Aorta (tissue), 5 donors: ENCODE measurements around the gene LZTFL1. TPM values are rescaled to one million over a fixed set of nuclear protein-coding genes. Genes with fewer than 3 reads are reported as not detected.

Experiments
- ATAC-seq: fragments of 200-7000 bp; cut with Tn5 transposase; one replicate; pipeline ENCODE4 v1.9.1; 2022; ENCODE audit warnings: moderate library complexity; ENCODE audit not compliant: low FRiP score
- DNase-seq, 2 donors: peaks; one replicate each; pipeline ENCODE4 v3.0.0-alpha.2; 2020
- H3K27ac ChIP-seq, 2 donors: one replicate each; pipeline ENCODE4 v1.5.1; 2013; ENCODE audit warnings: low read length in 2 of 2, mild to moderate bottlenecking in 2 of 2, moderate library complexity in 2 of 2, control low read depth in 1 of 2, inconsistent platforms in 1 of 2, low read depth in 1 of 2
- H3K27me3 ChIP-seq, 2 donors: one replicate each; pipeline ENCODE4 v1.6.1; 2013; ENCODE audit warnings: control low read depth in 1 of 2, low read length in 1 of 2, mild to moderate bottlenecking in 1 of 2, moderate library complexity in 1 of 2; ENCODE audit not compliant: insufficient read depth in 2 of 2, control insufficient read depth in 1 of 2
- H3K36me3 ChIP-seq, 2 donors: one replicate each; pipeline ENCODE4 v1.6.1; 2013; ENCODE audit warnings: control low read depth in 1 of 2, low read length in 1 of 2, mild to moderate bottlenecking in 1 of 2; ENCODE audit not compliant: insufficient read depth in 2 of 2, control insufficient read depth in 1 of 2
- H3K4me1 ChIP-seq, 2 donors: one replicate each; pipeline ENCODE4 v1.6.1; 2013; ENCODE audit warnings: low read length in 2 of 2, control low read depth in 1 of 2, mild to moderate bottlenecking in 1 of 2, moderate library complexity in 1 of 2; ENCODE audit not compliant: insufficient read depth in 2 of 2, control insufficient read depth in 1 of 2
- H3K4me3 ChIP-seq, 2 donors: one replicate each; pipeline ENCODE4 v1.5.1; 2013; ENCODE audit warnings: low read length in 2 of 2, control low read depth in 1 of 2, mild to moderate bottlenecking in 1 of 2
- H3K9me3 ChIP-seq: one replicate; pipeline ENCODE4 v1.6.1; 2013; ENCODE audit warnings: mild to moderate bottlenecking, low read length; ENCODE audit not compliant: control insufficient read depth
- WGBS, 2 donors: extraction: QIAGEN DNeasy Blood & Tissue Kit; methylation state at CpG; one replicate each; pipeline ENCODE4 v1.1.7; 2013; 5-methylcytosine and 5-hydroxymethylcytosine counted together
- intact Hi-C, 2 donors: fragments of 100-400 bp; cut with DNase I; formaldehyde crosslinking; loops; one replicate each; pipeline versions ENCODE4 v1.14.2 to v1.15.0; 2022
- polyA plus RNA-seq, 2 donors: library from polyadenylated mRNA; stranded (reverse); fragments of 200-250 nt; gene quantifications; one replicate each; pipeline ENCODE4 v1.2.3, GENCODE V29; 2013
- total RNA-seq, 2 donors: library from RNA; stranded (reverse); fragmentation: NEBNext Ultra II Directional; extraction: Animal tissue kit (Norgen Biotek cat#: 25700); gene quantifications; one replicate each; pipeline ENCODE4 v1.2.1, GENCODE V29; 2021
- donor health status: healthy with polysubstance abuse.
- donor health status: Bipolar disorder and iron deficiency.
- donor health status: DM: no; HTN: no; CAD: no.
- donor health status: DM: no; HTN: no; CAD: no.
- donor health status: DM: yes; HTN: yes; CAD: no.

Gene LZTFL1
- total and polyA plus RNA-seq, 4 donors: 9.8 to 16.3 (median 11.1) TPM

GRCh38 chr3:45795882-45796765 is 45.8 kb downstream of the LZTFL1 start, which contains the start of gene SLC6A20:
Gene SLC6A20 (minus strand): TSS chr3:45796536. CDS start chr3:45796419, 117 bp downstream.
- Histone ChIP-seq H3K4me1 (no peaks in the 10 kb centered on the region), H3K36me3 (no peaks in the 10 kb centered on the region), H3K27me3 (no peaks in the 10 kb centered on the region), H3K9me3 (no peaks in the 10 kb centered on the region), H3K4me3 (peak within 1 kb of the TSS in 1 of 2 donors; percentile 18), H3K27ac (no peak within 1 kb of the TSS)
- ATAC-seq (no peak), DNase-seq (no peak)
- intact Hi-C loops: no loop called here
- 2 to 3% methylated on average over 74 to 91 of the region's 91 CpGs for WGBS, 2 donors

GRCh38 chr3:45795509-45795881 is 46.4 kb downstream of the LZTFL1 start:
- Histone ChIP-seq H3K4me3 (no peak overlapping the region), H3K36me3 (no peaks in the 10 kb centered on the region), H3K27ac (no peak overlapping the region), H3K9me3 (no peaks in the 10 kb centered on the region), H3K4me1 (no peaks in the 10 kb centered on the region), H3K27me3 (no peaks in the 10 kb centered on the region)
- no peak for DNase-seq
- intact Hi-C loops: no loop called here
- 25 to 27% methylated on average over 14 of the region's 14 CpGs for WGBS, 2 donors
- no peak for ATAC-seq

- H3K4me3 ChIP-seq: no peak overlapping the region
- no peak for ATAC-seq
Observed at GRCh38 chr3:45794660-45795059, 47.3 kb downstream of the LZTFL1 start.

DNA sequence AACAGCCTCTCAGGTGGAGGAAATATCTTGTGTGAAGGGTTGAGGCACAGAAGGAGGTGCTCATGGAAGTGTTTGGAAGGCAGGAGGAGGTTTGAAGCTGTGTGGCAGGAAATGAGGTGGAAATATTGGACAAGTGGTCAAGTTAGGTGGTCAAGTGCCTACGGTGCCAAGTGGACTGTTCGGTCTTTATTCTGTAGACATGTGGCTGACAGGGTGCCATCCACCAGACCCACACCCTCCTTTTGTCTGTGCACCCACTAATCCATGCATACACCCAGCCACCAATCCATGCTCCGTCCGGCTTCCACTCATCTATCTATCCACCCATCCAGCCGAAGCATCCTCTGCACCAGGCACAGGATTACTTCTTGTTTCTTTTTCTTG is 47.8 kb downstream of the LZTFL1 start:
- WGBS, 2 donors: 95 to 96% methylated on average over 5 of the region's 5 CpGs
- Histone ChIP-seq H3K36me3 (no peaks in the 10 kb centered on the region), H3K27me3 (no peaks in the 10 kb centered on the region), H3K9me3 (no peaks in the 10 kb centered on the region), H3K4me3 (no peak overlapping the region), H3K4me1 (no peaks in the 10 kb centered on the region), H3K27ac (no peak overlapping the region)
- ATAC-seq (no peak), DNase-seq (no peak)
- intact Hi-C loops: no loop called here

More at GRCh38 chr3:45794660-45795059, 47.3 kb downstream of the LZTFL1 start:
- intact Hi-C loops: no loop called here
- Histone ChIP-seq H3K27ac (no peak overlapping the region), H3K27me3 (no peaks in the 10 kb centered on the region), H3K9me3 (no peaks in the 10 kb centered on the region), H3K36me3 (no peaks in the 10 kb centered on the region), H3K4me1 (no peaks in the 10 kb centered on the region)
- 94 to 100% methylated on average over 1 of the region's 1 CpG for WGBS, 2 donors
- no peak for DNase-seq

- WGBS, 2 donors: 59% methylated on average over 9 of the region's 9 CpGs
- Histone ChIP-seq H3K36me3 (no peaks in the 10 kb centered on the region), H3K4me3 (no peak overlapping the region), H3K27me3 (no peaks in the 10 kb centered on the region), H3K4me1 (no peaks in the 10 kb centered on the region), H3K27ac (no peak overlapping the region), H3K9me3 (no peaks in the 10 kb centered on the region)
- DNase-seq (peak in 1 of 2 donors; percentile 52), ATAC-seq (no peak)
- intact Hi-C loops: no loop called here
Observed at GRCh38 chr3:45793482-45794176, 48.3 kb downstream of the LZTFL1 start.

GRCh38 chr3:45792516-45793172 is 49.3 kb downstream of the LZTFL1 start:
- H3K27me3 ChIP-seq: no peaks in the 10 kb centered on the region
- no peak overlapping the region for H3K27ac ChIP-seq
- peaks cover under 1% of the 10 kb centered on the region for H3K9me3 ChIP-seq
- no peak overlapping the region for H3K4me3 ChIP-seq
- no peaks in the 10 kb centered on the region for H3K36me3 ChIP-seq
- H3K4me1 ChIP-seq: no peaks in the 10 kb centered on the region
- intact Hi-C loops: no loop called here
- ATAC-seq (no peak), DNase-seq (no peak)
- WGBS, 2 donors: 85 to 88% methylated on average over 7 of the region's 7 CpGs

DNA sequence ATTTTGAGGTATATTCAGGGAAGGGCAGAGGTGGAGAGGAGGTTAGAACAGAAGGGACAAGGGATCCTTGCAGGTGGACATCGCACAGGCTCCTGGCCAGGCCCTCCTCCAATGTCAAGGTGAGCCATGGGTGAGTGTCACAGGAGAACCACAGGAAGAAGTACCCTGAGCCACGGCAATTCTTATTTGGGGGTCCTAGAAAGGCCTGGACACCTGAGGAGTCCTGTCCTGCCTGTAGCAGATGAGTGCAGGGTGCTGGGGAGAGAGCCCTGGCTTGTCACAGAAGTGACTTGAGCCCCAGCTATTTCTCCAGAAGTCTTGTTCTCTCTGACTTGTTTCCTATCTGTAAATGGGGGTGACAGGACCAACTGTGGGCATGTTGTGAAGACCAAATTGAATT is 49.9 kb downstream of the LZTFL1 start:
- ATAC-seq (no peak), DNase-seq (no peak)
- Histone ChIP-seq H3K27me3 (no peaks in the 10 kb centered on the region), H3K4me1 (no peaks in the 10 kb centered on the region), H3K36me3 (no peaks in the 10 kb centered on the region), H3K4me3 (no peak overlapping the region), H3K27ac (no peak overlapping the region), H3K9me3 (peaks cover 1% of the 10 kb centered on the region)
- 89% methylated on average over 2 of the region's 2 CpGs for WGBS, 2 donors
- intact Hi-C loops: no loop called here

- Histone ChIP-seq H3K9me3 (peaks cover 1% of the 10 kb centered on the region), H3K36me3 (no peaks in the 10 kb centered on the region), H3K4me3 (no peak overlapping the region), H3K27ac (no peak overlapping the region), H3K27me3 (no peaks in the 10 kb centered on the region), H3K4me1 (no peaks in the 10 kb centered on the region)
- intact Hi-C loops: no loop called here
- 54 to 63% methylated on average over 2 of the region's 2 CpGs for WGBS, 2 donors
- ATAC-seq (no peak), DNase-seq (no peak)
Observed at GRCh38 chr3:45790596-45790995, 51.3 kb downstream of the LZTFL1 start.
